SHP77 treated with DMSO at 0.1 percent for 48 hours (cell line): Measurements from ENCODE around the gene MACROH2A1.
A peak's percentile ranks its signal among the peaks of the same experiment; 100 is the strongest.

Source experiments
- DNase-seq: peaks from one replicate; lab custom pipeline; 2025; lab: John Stamatoyannopoulos, UW

The MACROH2A1 gene

GRCh38 chr5:135398855-135399793 lies at the start of gene MACROH2A1:
Gene MACROH2A1, minus strand, starts transcription at chr5:135399231. Its CDS starts 10,138 bp downstream, at chr5:135389093.
- DNase-seq: peak; percentile 35

GRCh38 chr5:135448071-135448739 lies 49.2 kb upstream of the MACROH2A1 start:
- DNase-seq: no peak

- no peak for DNase-seq
These were observed 48.4 kb upstream of the MACROH2A1 start, which contains the start of gene DCANP1 for GRCh38 chr5:135447298-135447929. Gene DCANP1, minus strand, starts transcription at chr5:135447348. Its CDS starts 240 bp downstream, at chr5:135447108.

GRCh38 chr5:135446615-135447014 lies 47.6 kb upstream of the MACROH2A1 start:
- no peak for DNase-seq

GRCh38 chr5:135446206-135446605 lies 47.2 kb upstream of the MACROH2A1 start:
- no peak for DNase-seq

- no peak for DNase-seq
These were observed 46.4 kb upstream of the MACROH2A1 start for GRCh38 chr5:135445306-135445985.

DNA sequence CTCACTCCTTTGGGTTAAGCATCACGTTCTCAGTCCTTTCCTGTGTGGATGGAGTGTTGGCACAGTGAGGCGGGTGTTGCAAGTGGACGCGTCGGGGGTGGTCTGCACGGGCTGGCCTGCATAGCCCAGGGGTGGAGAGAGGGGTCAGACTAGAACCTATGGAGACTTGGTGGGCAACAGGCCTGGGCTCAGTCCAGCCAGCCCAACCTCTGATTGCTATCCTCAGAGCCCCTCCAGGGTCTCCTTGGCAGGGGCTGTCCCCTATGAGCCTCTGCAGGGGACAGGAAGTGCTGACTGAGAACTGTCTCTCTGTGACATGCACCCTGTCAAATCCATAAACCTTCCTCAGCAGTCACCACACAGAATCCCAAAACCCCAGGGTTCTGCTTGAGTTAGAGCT lies 45.9 kb upstream of the MACROH2A1 start:
- no peak for DNase-seq

- no peak for DNase-seq
These were observed 45.3 kb upstream of the MACROH2A1 start for GRCh38 chr5:135444360-135444759.

DNA sequence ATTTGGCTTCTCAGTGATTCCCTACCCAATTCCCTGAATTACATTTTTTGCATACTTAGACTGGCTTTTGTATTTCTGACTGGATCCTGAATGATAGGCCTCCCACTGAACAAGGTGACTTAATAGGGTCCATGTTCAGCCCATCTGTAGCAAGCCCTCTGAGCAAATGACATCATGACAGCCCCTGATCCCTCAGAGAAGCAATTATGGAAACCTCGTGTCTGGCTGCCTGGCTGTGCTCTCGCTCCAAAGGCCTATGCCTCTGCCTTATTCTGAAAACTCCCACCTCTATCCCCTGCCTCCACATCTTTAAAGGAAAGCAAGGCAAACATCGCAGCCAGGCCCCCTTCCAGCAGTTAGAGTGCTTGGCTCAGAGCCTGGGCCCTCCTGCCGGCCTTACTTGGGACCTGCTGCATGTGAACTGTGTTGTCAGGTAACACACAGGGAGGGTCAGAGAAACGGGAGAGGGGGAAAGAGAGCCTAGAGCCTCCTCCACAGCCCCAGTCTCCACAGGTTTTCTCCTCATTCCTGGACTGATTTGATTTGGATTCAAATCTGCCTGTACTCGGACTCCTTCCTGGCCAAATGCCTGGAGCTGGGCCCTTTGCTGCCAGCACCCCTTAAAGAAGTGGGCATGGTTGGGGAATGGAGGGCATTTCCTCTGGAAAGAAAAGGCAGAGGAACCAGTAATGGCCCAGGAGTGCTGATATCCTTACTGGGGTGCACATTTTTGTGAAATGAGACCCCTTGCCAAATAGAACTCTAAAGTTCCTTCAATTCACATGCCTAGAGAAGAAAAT lies 44.3 kb upstream of the MACROH2A1 start:
- DNase-seq: no peak

- no peak for DNase-seq
These were observed 43.6 kb upstream of the MACROH2A1 start for GRCh38 chr5:135442431-135443160.

GRCh38 chr5:135441919-135442318 lies 42.9 kb upstream of the MACROH2A1 start:
- no peak for DNase-seq

DNA sequence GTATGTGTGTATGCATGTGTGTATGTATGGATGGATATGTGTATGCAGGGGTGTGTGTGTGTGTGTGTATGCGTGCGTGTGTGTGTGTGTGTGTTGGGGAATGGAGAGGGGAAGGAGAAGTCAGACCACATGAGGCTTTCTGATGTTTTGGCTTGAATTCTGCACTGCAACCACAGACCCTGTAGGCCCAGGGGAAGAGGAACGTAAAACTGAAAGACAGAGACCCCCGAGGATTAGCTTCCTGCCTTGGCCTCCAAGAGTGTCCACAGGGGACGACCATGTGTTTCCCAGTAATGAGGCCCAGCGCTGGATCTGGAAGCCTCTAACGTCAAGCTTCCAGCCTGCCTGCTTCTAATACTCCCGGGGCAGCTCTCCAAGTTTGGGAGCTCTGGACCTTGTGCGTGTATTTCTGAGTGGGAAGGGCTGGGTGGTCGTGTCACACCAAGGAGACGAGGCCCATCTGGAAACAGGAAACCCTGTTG lies 42.4 kb upstream of the MACROH2A1 start:
- no peak for DNase-seq

GRCh38 chr5:135440916-135441315 lies 41.9 kb upstream of the MACROH2A1 start:
- DNase-seq: no peak

GRCh38 chr5:135439231-135440205 lies 40.5 kb upstream of the MACROH2A1 start:
- DNase-seq: no peak

- no peak for DNase-seq
These were observed 39.7 kb upstream of the MACROH2A1 start for GRCh38 chr5:135438636-135439221.

GRCh38 chr5:135437796-135438560 lies 38.9 kb upstream of the MACROH2A1 start:
- DNase-seq: peak; percentile 5

DNA sequence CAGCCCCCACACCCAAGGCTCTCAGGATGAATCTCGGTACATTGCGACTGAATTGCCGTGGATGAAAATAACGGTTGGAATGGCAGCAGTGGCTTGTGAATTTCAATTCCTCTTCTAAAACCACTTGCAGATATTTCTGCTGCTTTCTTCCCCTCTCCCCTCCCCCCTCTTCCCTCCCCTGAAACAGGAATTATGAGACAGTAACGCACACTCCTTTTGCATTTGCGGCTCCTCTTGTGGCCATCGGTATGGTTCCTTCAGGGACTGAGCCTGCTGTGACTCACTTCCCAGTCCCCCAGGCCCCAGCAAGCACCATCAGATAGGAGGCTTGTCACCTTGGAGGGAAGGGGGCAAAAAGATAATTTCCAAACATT lies 38.4 kb upstream of the MACROH2A1 start:
- DNase-seq: no peak

DNA sequence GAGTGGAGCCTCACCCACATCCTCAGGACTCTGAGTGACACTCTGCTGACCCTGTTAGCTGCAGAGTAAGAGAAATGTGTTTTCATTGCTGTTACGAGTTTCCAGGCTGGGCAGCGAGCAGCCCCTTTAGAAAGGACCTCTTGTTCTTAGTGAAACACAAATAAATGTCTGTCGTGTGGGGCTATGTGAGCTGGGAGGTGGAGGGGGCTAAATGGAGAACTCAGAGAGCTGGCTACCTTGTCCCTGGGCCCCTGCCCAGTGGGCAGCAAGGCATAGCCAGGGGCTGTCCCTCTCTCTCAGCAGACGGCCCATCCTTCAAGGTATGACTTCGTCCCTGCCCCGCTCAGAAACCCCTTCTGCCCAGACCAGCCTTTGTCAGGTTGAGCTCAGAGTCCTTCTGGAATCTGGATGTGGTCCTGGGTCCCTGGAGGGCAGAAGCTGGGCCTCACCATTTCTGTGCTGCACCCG lies 38.0 kb upstream of the MACROH2A1 start:
- no peak for DNase-seq
